ENCODE measurements around the gene CBFB.

GRCh38 chr16:67075331-67075730 lies 46.4 kb downstream of the CBFB start:
- TF ChIP-seq CTCF (IDR thresholded peaks at IDR 0.05; ENCODE audit: insufficient read depth, low read length) (no peak), REST (IDR thresholded peaks at IDR 0.05; ENCODE audit: insufficient replicate concordance, low read depth) (no peak), POLR2AphosphoS5 (IDR thresholded peaks at IDR 0.05; ENCODE audit: low read depth) (no peak), GABPA (IDR thresholded peaks at IDR 0.05; ENCODE audit: low read depth) (no peak)

All from HL-60 (cell line).